NCI-H1092 treated with DMSO at 0.1 percent for 48 hours (cell line): ENCODE measurements around the gene TMEM41B.
"Not testable (repeated sequence)": the region's sequence is repeated elsewhere in the genome, so short reads cannot be mapped to it uniquely, and the experiment has no call there.

Source experiments
- DNase-seq: peaks from one replicate; lab custom pipeline; 2025; lab: John Stamatoyannopoulos, UW

The TMEM41B gene

GRCh38 chr11:9314291-9315077 lies at the start of gene TMEM41B:
Gene TMEM41B, minus strand, starts transcription at chr11:9314593. Its CDS starts 152 bp downstream, at chr11:9314441.
- peak; percentile 98 for DNase-seq

- no peak for DNase-seq
These were observed 48.0 kb upstream of the TMEM41B start for GRCh38 chr11:9362393-9362863.

- DNase-seq = not testable (repeated sequence)
These were observed 46.6 kb upstream of the TMEM41B start for GRCh38 chr11:9360862-9361622.

GRCh38 chr11:9357041-9357440 lies 42.6 kb upstream of the TMEM41B start:
- DNase-seq = no peak

GRCh38 chr11:9351321-9351881 lies 37.0 kb upstream of the TMEM41B start:
- DNase-seq = no peak

- DNase-seq = not testable (repeated sequence)
These were observed 33.4 kb upstream of the TMEM41B start for GRCh38 chr11:9347779-9348178.

- no peak for DNase-seq
These were observed 32.7 kb upstream of the TMEM41B start for GRCh38 chr11:9347100-9347499.

- no peak for DNase-seq
These were observed 29.8 kb upstream of the TMEM41B start for GRCh38 chr11:9344061-9344680.

- no peak for DNase-seq
These were observed 27.3 kb upstream of the TMEM41B start for GRCh38 chr11:9341638-9342178.

- DNase-seq = no peak
These were observed 18.3 kb upstream of the TMEM41B start for GRCh38 chr11:9332655-9333054.

- no peak for DNase-seq
These were observed 16.3 kb upstream of the TMEM41B start for GRCh38 chr11:9330387-9331384.

GRCh38 chr11:9320047-9320446 lies 5.7 kb upstream of the TMEM41B start:
- DNase-seq = no peak

- not testable (repeated sequence) for DNase-seq
These were observed 5.1 kb upstream of the TMEM41B start for GRCh38 chr11:9319377-9320001.

GRCh38 chr11:9318442-9319376 lies 4.3 kb upstream of the TMEM41B start:
- not testable (repeated sequence) for DNase-seq

GRCh38 chr11:9316334-9316733 lies 1.9 kb upstream of the TMEM41B start:
- DNase-seq = no peak

- DNase-seq = peak; percentile 42
These were observed 790 bp upstream of the TMEM41B start for GRCh38 chr11:9315078-9315688.

- peak; percentile 15 for DNase-seq
These were observed 624 bp downstream of the TMEM41B start for GRCh38 chr11:9313648-9314290.

GRCh38 chr11:9310485-9311090 lies 3.8 kb downstream of the TMEM41B start:
- no peak for DNase-seq
